HG02970 (cell line): ENCODE measurements around the gene KIF3B.

Experiments used
- ATAC-seq: cut with Tn5 transposase; IDR thresholded peaks from one replicate; pipeline ENCODE4 v1.9.1; 2021; ENCODE audit warnings: mild to moderate bottlenecking, moderate library complexity, moderate number of reproducible peaks; ENCODE audit not compliant: unreplicated experiment, low FRiP score

The KIF3B gene

DNA sequence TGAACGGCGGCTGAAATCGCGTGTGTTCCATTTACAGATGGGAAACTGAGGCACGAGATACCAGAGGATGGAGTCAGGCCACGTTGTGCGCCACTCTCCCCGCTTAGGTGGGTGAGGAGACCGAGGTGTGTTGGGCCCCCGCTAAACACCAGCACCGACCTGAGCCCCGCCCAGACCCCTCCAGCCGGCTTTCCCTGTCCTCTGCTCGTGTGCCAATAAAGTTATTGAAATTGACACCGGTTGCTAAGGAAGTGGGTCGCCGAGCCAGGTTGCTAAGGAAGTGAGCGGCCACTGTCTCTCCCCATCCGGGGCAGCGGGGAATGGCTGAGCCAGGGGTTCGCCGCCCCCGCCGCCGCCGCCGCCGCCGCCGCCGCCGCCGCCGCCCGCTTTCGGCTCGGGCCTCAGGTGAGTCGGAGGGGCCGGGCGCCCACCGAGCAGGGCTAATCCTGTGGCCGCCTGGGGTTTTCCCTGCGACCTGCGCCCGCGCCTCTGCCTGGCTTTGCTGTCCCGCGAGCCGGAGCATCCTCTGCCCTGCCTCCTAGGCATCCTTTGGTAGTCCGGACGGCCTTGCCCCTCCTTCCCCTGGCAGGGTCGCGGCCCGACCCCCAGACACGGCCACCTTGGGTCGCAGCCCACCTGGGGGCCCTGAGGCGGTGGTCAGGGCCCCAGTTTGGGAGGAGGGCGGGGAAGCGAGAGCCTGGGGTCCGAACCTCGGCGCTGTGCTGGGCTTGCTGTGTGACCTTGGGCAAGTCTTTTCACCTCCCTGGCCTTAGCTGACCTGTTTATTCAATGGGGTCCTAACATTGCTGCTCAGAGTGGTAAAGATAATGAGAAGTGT lies at the start of gene KIF3B:
TSS of gene KIF3B (plus strand) at position 291 of the 838 bp plus-strand sequence. CDS start 32,127 bp downstream, outside the sequence.
- ATAC-seq: no peak

DNA sequence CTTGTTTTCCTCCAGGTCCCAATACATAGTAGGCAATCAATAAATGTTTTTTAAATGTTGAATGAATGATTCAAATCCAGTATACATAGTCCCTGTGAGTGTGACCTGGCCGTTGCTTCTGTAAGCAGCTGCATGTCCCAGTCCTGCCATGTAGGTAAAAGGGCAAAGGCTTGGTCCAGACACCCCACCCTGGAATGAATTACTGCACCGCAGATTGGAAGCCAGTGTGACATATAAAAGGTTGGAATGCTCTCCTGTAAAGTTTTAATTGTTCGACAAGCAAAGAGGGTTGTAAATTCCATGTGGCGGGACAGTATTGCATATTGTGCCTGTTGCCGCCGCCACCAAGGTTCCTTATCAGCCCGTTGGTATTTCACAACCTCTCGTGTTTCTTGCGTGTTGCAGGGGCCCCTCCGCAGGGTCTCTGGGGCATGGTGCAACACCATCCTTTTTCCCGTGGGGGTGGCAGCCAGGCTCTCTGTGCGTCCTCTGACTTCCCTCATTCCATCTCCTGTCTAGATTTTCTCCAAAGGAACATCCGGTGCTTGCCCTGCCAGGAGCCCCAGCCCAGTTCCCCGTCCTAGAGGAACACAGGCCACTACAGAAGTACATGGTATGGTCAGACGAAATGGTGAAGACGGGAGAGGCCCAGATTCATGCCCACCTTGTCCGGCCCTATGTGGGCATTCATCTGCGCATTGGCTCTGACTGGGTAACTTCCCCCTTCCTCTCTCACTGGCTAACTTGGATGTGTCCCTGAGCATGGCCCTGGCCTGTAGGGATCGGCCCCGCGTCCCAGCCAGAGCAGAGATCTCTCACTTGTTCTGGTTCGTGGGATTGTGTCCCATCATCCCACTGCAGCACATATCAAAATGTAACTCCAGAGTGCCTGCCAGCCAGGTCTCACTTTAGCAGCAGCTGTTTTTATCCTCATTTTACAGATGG lies 49.4 kb upstream of the KIF3B start:
- no peak for ATAC-seq

DNA sequence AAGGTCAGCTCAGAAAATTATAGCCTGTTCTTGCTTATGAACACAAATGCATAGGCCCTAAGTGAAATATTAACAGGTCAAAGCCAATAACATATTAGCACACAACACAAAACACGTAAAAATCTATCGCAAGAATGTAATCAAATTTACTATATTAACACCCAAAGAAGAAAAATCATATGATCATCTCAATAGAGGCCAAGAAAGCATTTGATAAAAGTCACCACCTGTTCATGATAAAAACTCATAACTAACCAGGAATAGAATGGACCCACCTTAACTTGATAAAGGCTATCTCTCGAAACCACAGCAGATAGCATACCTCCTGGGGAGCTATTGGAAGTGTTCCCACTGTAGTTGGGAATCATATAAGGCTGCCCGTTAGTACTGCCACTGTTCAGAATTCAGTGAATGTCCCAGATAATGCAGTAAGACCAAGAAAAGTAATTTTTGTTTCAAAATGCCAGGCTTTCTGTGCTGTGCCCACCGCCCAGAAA lies 48.2 kb upstream of the KIF3B start:
- no peak for ATAC-seq

DNA sequence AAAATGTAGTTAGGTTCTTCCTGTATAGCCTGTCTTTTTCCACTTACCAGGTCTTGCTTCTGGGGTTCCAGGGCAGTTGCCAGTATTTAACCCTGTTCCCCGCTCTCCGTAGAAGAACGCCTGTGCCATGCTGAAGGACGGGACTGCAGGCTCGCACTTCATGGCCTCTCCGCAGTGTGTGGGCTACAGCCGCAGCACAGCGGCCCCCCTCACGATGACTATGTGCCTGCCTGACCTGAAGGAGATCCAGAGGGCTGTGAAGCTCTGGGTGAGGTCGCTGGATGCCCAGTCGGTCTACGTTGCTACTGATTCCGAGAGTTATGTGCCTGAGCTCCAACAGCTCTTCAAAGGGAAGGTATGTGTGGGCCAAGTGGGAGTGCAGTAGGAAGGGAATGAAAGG lies 46.7 kb upstream of the KIF3B start:
- ATAC-seq: no peak

DNA sequence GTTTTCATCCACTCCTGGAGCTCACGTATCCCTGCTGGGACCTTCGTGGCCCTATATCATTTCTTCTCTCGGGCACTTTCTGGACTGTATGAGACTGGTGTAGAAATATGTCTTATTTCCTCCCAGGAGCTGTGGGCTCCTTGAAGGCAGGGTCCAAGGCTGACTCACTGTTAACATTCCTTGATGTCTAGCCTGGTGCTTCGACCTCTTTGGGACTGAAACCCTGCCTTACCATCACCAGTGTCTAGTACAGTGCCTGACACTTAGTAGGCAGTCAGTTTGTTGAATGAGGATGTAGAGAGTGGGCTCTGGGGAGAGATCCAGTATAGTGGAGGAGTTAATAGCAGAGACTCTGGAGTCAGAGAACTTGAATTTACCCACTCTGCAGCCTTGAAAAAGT lies 46.2 kb upstream of the KIF3B start:
- no peak for ATAC-seq

DNA sequence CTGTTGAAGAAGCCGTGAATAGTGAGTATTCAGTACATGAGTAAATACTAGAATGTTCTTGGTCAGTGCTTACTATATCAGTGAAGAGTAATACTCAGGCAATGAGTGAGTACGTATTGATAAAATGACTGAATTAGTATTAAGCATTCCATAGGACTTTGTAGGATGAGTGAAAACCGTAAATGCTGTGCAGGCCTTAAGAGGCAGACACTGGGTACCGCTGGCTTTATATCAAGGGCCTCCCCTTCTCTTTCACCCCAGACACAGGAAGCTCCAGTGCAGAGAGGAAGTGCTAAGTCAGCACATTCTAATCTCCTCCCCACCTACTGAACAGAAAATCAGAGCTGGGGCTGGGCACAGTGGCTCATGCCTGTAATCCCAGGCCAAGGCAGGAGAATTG lies 45.6 kb upstream of the KIF3B start:
- ATAC-seq: no peak

DNA sequence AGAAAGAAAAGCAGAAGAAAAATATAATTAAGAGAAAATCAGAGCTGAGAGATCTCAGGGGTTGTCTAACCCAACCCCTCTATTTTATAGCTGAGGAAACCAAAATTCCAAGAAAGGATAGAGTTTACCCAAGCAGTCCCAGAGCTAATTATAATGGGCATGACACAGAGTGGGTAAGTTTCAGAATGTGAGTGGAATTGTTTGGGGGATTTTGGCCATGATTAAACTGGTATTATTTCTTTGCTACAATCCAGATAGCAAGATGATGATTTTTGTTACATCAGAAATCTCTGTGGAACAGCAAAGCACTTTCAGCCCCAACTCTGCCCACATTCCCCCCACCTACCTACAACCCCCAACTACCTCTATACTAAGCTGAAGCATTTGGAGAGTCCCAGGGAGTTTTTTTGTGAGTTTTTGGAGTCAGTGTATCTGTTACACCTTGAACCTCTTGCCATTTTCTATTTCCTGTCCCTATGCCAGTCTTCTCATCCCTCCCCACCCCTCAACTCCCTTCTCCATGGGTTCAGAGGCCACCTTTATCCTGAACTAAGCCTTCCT lies 45.0 kb upstream of the KIF3B start:
- ATAC-seq: no peak

DNA sequence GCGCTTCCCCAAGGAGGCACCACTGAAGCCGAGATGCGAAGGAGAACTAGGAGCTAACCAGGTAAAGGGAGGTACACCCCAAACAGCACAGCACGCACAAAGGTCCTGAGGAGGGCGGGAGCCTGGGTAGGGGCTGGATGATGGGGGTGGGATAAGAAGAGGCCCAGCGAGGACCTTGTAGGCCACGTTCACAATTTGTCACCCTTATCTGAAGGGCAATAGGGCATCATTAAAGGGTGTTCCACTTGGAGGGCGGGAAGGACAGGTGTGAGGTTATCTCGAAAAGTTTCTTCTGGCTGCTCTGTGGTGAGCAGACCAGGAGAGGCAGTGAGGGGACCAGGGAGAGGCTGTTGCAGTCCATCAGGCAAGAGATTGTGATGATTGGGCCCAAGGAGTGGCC lies 44.2 kb upstream of the KIF3B start:
- no peak for ATAC-seq

DNA sequence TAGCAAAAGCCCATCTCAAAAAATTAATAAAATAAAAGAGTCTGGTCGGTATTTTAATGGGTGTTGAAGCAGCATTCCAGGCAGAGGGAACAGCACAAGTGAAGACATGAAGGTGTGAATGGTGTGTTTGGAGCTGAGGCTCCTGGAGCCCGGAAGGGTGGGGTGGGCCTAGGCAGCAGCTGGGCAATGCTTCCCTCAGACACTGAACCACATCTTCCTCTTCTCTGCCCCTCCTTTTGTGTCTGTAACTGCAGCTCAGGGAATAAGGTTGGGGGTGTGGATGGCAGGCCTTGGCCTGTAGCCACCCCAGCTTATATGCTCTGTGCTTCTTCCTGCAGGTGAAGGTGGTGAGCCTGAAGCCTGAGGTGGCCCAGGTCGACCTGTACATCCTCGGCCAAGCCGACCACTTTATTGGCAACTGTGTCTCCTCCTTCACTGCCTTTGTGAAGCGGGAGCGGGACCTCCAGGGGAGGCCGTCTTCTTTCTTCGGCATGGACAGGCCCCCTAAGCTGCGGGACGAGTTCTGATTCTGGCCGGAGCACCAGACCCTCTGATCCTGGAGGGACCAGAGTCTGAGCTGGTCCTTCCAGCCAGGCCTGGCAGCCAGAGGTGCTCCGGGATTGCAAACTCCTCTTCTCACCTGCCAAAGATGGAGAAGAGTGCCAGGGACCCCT lies 43.2 kb upstream of the KIF3B start:
- ATAC-seq: no peak

DNA sequence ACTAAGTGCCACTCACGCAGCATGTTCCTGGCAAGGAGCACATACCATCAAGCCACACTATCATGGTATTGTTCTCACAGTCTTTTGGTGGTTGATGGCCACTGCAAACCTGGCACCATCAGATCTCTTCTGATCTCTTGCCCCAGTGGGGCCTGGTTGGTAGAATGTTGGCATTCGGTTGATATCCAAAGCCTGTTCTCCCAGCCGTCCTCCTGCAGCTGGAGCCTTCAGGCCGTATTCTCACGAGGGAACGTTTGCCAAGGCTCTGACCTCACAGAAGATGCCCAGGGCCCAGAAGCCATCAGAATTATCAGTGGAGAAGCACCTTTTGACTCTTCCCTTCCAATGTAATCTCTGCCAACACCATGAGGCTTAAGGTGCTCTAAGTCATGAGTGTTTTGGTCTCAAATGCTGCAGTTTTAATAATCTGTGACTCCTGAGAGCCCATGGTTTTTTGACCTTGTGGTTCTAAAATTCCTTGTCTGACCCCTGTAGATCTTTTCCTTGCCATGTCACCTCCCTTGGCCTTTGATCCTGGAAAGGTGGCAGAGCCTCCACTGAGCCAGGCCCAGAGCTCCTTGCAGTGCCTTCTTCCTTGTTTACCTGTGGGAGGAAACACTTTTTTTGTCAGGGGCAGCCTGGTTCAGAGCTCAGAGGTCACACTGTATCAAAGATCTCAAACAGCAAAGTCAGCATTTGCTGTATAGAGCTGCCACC lies 42.0 kb upstream of the KIF3B start:
- ATAC-seq: no peak

DNA sequence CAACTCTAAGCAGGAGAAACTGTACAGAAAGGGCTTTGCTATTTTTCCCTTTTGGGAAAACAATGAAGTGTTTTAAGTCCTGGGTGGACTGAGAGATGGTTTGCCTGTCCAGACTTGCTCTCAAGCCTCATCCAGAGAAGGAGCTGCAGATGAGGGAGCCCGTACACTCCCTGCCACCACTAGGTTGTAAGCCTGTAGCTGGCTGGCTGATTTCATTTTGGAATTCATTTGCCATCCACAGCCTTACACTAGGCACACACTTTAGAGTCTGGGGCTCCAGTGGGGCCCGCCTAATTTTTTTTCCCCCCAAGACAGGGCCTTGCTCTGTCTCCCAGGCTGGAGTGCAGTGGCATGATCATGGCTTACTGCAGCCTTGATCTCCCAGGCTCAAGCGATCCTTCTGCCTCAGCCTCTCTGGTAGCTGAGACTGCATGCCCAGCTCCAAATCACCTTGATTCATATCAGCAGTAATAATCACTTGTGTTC lies 41.4 kb upstream of the KIF3B start:
- no peak for ATAC-seq

DNA sequence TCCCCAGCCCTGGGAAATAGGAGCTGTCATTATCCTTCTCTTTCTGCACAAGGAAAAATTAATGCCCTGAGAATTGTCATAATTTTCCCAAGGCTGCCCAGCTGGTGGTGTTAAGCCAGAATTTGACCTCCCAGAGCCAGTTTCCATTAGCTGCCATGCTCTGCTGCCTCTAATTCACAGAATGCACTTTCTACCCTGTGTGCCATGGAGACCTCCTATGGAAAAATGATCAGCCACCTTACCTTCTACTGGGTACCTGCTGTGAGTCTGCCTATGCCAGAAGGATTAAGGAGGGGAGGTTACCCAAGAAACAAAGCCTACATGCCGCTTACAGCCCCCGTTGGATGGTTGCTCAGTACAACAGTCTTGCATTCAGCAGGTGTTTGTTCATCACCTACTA lies 40.6 kb upstream of the KIF3B start:
- ATAC-seq: no peak

DNA sequence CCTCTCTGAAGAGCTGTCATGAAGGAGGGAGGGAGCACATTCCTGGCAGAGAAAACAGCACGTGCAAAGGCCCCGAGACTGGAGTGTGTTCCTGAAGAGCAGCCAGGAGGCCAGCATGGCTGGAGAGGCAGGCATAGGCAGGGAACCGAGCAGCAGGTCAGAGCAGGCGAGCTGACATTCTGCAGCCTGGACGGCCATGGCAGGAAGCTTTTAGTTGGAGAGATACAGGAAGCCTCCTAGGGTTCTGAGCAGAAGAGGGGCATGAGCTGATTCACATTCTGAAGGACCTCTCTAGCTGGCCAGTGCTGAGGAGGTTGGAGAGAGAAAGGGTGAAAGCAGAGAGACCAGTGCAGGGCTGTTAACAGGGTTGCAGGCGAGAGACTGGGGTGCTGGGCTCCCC lies 40.0 kb upstream of the KIF3B start:
- no peak for ATAC-seq

DNA sequence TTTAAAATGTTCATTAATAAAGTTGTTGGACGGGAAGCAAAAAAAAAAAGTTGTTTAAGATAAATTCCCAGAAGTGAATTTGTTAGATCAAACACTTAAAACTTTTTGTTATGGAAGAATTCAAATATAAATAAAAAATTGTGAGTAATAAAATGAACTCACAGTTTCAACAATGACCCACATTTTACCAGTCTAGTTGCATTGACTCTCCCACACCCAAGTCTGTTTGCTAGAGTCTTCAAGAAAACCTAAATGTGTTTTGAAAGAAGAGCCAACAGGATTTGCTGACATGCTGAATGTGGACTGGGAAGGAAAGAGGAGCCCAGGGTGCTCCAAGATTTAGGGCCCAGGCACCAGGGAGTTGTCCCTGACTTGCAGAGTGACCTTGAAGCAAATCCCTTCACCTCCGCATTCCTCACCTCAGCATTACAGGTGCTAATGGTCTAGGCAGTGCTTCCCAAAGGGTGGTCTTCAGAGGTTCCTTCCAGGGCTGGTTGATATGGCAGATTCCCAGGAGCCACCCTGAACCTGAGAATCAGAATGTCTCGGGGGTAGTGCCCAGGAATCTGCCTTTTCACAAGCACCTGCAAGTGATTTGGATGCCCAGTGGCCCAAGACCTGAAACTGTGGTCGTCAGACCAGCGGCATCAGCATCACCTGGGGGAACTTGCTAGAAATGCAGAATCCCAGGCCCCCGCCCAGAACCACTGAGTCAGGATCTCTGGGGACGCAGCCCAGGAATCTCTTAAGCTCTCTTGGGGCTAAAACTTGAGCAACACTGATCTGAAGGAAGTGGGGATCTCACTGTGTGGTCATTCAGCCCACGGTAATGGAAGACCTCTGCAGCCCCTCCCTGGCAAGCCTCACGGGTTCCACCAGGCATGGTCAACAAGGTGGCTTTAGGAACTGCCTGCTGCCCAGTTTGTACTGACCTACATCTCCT lies 38.7 kb upstream of the KIF3B start:
- ATAC-seq: no peak

DNA sequence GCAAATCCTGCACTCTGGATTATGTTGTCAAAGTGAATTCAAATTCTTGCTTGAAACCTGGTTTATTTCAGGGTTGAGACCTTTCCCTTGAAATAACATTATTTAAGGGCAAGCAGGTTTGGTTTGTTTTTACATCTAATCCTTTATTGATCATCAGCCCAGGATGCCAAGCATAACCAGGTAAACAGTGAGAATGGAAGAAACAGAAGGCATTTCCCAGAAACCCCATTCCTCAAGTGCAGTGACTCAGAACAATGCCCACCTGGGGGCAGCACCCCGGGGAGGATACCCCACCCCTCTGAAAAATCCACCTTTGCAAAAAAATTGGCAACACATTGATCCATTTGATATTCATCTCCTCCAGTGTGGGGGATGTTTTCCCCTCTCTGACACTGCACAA lies 37.2 kb upstream of the KIF3B start:
- no peak for ATAC-seq

DNA sequence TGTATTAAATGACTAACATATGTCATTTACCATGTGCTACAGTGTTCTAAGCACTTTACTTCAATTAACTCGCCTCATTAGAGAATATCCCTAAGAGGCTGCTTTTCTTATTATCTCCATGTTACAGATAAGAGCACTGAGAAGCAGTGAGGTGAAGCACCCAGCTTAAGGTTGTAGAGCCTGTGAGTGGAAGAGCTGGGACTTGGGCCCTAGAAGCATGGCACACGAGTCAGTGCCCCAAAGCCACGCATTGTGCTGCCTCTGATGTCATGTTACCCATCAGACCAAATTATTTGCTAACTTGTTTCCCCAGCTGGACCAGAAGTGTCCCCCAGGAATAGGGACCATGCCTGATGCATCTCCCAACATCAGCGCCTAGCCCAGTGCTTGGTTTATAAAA lies 35.6 kb upstream of the KIF3B start:
- no peak for ATAC-seq

DNA sequence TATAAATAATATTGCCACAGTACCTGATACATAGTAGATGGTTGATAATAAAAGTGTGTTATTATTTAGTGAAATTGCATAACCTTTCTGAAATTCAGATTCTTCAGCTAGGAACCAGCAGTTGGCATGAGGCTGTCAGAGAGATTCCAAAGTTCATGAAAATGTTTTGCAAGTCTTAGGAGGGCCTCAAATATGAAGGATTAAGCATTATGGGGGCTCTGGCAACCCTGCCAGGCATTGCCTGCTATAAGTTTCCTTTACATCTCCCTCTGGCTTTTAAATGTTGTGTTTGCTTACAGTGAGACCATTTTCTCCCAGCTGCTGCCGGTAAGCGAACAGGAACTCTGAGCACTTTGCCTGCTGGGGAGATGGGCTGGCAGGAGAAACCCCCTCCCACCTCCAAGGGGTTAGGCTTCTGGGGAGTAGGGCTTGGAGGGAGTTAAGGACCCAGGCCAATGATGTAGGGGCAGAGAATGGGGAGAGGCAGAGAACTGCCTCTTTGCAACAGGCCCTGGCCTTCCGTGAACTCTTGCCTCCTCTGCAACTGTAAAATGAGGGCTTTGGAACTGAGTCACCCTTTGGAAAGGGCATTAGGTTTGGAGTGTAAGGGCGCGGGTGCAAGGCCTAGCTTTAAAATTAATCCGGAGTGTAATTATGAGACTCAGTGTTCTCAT lies 33.2 kb upstream of the KIF3B start:
- ATAC-seq: no peak

DNA sequence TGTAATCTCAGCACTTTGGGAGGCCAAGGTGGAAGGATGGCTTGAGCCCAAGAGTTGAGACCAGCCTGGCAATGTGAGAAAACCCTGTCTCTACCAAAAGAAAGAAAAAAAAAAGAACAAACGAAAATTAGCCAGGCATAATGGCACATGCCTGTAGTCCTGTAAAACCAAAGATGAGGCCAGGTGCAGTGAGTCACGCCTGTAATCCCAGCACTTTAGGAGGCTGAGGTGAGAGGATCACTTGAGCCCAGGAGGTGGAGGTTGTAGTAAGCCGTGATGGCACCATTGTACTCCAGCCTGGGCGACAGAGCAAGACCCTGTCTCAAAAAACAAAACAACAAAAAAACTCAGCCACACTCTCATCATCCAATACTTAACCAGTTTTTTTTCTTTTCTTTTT lies 32.5 kb upstream of the KIF3B start:
- no peak for ATAC-seq
